Gastroesophageal sphincter (tissue), 3 donors: Measurements from ENCODE around the gene LIG4.

Experiments
- POLR2A ChIP-seq, 2 donors: fragments of 450-650 bp; IDR thresholded peaks; one replicate each; pipeline ENCODE4 v1.6.1; 2017; ENCODE audit warnings: antibody characterized with exemption in 2 of 2, mild to moderate bottlenecking in 2 of 2, moderate library complexity in 1 of 2
- TF ChIP-seq, protein P1 (sequence below), 4 experiments: fragments of 200-600 bp in 2 of 4; fragments of 450-650 bp in 2 of 4; sonication (generic) in 1 of 4; IDR thresholded peaks; one replicate each; pipeline ENCODE4 v1.5.1; 2017 to 2019; ENCODE audit warnings: antibody characterized with exemption in 4 of 4, mild to moderate bottlenecking in 2 of 4, moderate library complexity in 2 of 4

DNA sequence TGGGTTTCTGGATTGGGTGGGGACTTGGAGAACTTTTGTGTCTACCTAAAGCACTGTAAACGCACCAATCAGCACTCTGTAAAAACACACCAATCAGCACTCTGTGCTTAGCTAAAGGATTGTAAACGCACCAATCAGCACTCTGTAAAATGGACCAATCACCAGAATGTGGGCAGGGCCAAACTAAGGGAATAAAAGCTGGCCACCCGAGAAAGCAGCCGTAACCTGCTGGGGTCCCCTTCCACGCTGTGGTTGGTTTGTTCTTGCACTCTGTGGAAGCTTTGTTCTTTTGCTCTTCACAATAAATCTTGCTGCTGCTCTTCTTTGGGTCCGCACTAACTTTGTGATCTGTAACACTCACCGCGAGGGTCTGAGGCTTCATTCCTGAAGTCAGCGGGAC is 37.3 kb downstream of the LIG4 start:
- no peak for TF ChIP-seq POLR2A (IDR thresholded peaks at IDR 0.05)
- TF ChIP-seq, protein P1, sequence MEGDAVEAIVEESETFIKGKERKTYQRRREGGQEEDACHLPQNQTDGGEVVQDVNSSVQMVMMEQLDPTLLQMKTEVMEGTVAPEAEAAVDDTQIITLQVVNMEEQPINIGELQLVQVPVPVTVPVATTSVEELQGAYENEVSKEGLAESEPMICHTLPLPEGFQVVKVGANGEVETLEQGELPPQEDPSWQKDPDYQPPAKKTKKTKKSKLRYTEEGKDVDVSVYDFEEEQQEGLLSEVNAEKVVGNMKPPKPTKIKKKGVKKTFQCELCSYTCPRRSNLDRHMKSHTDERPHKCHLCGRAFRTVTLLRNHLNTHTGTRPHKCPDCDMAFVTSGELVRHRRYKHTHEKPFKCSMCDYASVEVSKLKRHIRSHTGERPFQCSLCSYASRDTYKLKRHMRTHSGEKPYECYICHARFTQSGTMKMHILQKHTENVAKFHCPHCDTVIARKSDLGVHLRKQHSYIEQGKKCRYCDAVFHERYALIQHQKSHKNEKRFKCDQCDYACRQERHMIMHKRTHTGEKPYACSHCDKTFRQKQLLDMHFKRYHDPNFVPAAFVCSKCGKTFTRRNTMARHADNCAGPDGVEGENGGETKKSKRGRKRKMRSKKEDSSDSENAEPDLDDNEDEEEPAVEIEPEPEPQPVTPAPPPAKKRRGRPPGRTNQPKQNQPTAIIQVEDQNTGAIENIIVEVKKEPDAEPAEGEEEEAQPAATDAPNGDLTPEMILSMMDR (IDR thresholded peaks at IDR 0.05) = no peak
